GM12878 (cell line): ENCODE results near the gene MAFB.

Source experiments
- FOXK2 ChIP-seq: fragments of 450-650 bp; IDR thresholded peaks from 2 replicates; pipeline ENCODE4 v1.6.1; 2017; ENCODE audit warnings: mild to moderate bottlenecking, moderate library complexity
- NFYB ChIP-seq: IDR thresholded peaks from 2 replicates; pipeline ENCODE4 v1.6.1; 2011; ENCODE audit warnings: low read depth, mild to moderate bottlenecking, low read length, improper control_type of control experiment, moderate library complexity; ENCODE audit not compliant: insufficient read depth
- POLR2A ChIP-seq: IDR thresholded peaks from 2 replicates; pipeline ENCODE4 v1.6.1; 2011; ENCODE audit warnings: low read depth, mild to moderate bottlenecking, low read length
- POLR2AphosphoS5 ChIP-seq: IDR thresholded peaks from 2 replicates; pipeline ENCODE4 v1.6.1; 2011; ENCODE audit warnings: mild to moderate bottlenecking, low read length, inconsistent platforms
- RUNX3 ChIP-seq: IDR thresholded peaks from 2 replicates; pipeline ENCODE4 v1.6.1; 2012; ENCODE audit warnings: low read length, inconsistent platforms
- SREBF2 ChIP-seq: IDR thresholded peaks from 2 replicates; pipeline ENCODE4 v1.6.1; 2012; ENCODE audit warnings: mild to moderate bottlenecking, low read length
- TCF12 ChIP-seq: IDR thresholded peaks from 2 replicates; pipeline ENCODE4 v1.6.1; 2011; ENCODE audit warnings: low read depth, mild to moderate bottlenecking, low read length
- ZNF24 ChIP-seq: fragments of 450-650 bp; IDR thresholded peaks from 2 replicates; pipeline ENCODE4 v1.6.1; 2017; ENCODE audit warnings: antibody characterized with exemption, mild to moderate bottlenecking
- ZNF274 ChIP-seq: IDR thresholded peaks from one replicate; pipeline ENCODE4 v1.8.0; 2011; ENCODE audit not compliant: insufficient read length, insufficient read depth
- TF ChIP-seq, protein P1 (sequence below), 3 experiments: IDR thresholded peaks in 2 of 3; conservative IDR thresholded peaks in 1 of 3; 2 replicates each; pipeline ENCODE4 v1.5.1; 2011; ENCODE audit warnings: low read depth in 3 of 3, low read length in 3 of 3, mild to moderate bottlenecking in 3 of 3, control low read depth in 2 of 3, moderate library complexity in 2 of 3, inconsistent platforms in 1 of 3, mixed read lengths in 1 of 3; ENCODE audit not compliant: control insufficient read depth in 2 of 3, insufficient read depth in 1 of 3; ENCODE audit errors: extremely low read depth in 1 of 3
- TF ChIP-seq, protein P2 (sequence below): fragments of 450-650 bp; IDR thresholded peaks from 2 replicates; pipeline ENCODE4 v1.6.1; 2016; ENCODE audit warnings: mild to moderate bottlenecking, moderate library complexity, borderline replicate concordance

DNA sequence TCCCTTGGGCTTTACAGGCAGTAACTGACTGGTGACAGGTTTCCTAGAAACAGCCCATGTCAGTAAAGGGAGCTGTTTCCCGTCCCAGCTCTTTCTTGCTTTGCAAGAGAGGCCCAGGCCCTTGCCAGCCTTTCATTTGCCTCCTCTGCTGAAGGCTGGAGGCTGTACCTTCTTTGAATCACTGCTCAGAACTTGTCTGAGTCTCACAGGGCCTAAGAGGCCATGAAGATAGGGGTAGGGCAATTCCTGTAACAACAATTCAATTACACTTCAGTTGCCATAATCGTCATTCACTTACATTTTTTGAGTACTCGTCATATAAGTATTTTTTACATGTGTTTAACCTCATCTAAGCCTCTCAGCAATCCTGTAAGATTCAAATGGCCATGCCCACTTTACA, 25.9 kb upstream of the MAFB start:
- TF ChIP-seq NFYB (no peak), TCF12 (no peak), RUNX3 (no peak), ZNF24 (no peak), POLR2A (no peak), POLR2AphosphoS5 (no peak), FOXK2 (no peak), SREBF2 (no peak), ZNF274 (no peak)
- TF ChIP-seq, protein P1, sequence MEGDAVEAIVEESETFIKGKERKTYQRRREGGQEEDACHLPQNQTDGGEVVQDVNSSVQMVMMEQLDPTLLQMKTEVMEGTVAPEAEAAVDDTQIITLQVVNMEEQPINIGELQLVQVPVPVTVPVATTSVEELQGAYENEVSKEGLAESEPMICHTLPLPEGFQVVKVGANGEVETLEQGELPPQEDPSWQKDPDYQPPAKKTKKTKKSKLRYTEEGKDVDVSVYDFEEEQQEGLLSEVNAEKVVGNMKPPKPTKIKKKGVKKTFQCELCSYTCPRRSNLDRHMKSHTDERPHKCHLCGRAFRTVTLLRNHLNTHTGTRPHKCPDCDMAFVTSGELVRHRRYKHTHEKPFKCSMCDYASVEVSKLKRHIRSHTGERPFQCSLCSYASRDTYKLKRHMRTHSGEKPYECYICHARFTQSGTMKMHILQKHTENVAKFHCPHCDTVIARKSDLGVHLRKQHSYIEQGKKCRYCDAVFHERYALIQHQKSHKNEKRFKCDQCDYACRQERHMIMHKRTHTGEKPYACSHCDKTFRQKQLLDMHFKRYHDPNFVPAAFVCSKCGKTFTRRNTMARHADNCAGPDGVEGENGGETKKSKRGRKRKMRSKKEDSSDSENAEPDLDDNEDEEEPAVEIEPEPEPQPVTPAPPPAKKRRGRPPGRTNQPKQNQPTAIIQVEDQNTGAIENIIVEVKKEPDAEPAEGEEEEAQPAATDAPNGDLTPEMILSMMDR (IDR thresholded peaks at IDR 0.05 in 2 of 3, conservative IDR thresholded peaks at IDR 0.05 in 1 of 3; ENCODE audit: control insufficient read depth in 2 of 3, extremely low read depth in 1 of 3, insufficient read depth in 1 of 3, low read depth in 3 of 3, low read length in 3 of 3): no peak
- TF ChIP-seq, protein P2, sequence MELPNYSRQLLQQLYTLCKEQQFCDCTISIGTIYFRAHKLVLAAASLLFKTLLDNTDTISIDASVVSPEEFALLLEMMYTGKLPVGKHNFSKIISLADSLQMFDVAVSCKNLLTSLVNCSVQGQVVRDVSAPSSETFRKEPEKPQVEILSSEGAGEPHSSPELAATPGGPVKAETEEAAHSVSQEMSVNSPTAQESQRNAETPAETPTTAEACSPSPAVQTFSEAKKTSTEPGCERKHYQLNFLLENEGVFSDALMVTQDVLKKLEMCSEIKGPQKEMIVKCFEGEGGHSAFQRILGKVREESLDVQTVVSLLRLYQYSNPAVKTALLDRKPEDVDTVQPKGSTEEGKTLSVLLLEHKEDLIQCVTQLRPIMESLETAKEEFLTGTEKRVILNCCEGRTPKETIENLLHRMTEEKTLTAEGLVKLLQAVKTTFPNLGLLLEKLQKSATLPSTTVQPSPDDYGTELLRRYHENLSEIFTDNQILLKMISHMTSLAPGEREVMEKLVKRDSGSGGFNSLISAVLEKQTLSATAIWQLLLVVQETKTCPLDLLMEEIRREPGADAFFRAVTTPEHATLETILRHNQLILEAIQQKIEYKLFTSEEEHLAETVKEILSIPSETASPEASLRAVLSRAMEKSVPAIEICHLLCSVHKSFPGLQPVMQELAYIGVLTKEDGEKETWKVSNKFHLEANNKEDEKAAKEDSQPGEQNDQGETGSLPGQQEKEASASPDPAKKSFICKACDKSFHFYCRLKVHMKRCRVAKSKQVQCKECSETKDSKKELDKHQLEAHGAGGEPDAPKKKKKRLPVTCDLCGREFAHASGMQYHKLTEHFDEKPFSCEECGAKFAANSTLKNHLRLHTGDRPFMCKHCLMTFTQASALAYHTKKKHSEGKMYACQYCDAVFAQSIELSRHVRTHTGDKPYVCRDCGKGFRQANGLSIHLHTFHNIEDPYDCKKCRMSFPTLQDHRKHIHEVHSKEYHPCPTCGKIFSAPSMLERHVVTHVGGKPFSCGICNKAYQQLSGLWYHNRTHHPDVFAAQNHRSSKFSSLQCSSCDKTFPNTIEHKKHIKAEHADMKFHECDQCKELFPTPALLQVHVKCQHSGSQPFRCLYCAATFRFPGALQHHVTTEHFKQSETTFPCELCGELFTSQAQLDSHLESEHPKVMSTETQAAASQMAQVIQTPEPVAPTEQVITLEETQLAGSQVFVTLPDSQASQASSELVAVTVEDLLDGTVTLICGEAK: no peak
